ENCODE data around the gene C9orf50.
A peak's percentile ranks its signal among the peaks of the same experiment; 100 is the strongest.

The C9orf50 gene

GRCh38 chr9:129571298-129572051 lies 49.4 kb downstream of the C9orf50 start:
- peaks cover 14 to 42% (median 36%) of the 10 kb centered on the region in 10 experiments for H3K4me1 ChIP-seq
- H3K27me3 ChIP-seq: peaks cover 21 to 41% (median 39%) of the 10 kb centered on the region in 11 experiments
- TF ChIP-seq Cebpa-rat (IDR thresholded peaks at IDR 0.05): no peak
- H3K9ac ChIP-seq: peak overlapping the region in 6 of 11 experiments; percentile 5 to 34 (median 22); a peak in 6 of 22 replicates
- H3K4me3 ChIP-seq: no peak overlapping the region
- peaks cover 0 to 7% (median 0%) of the 10 kb centered on the region in 11 experiments; a peak in 4 of 22 replicates for H3K9me3 ChIP-seq (replicated peaks in 1 of 11)
- no peaks in the 10 kb centered on the region; a peak in 1 of 22 replicates for H4K20me1 ChIP-seq
- H3K27ac ChIP-seq: peak overlapping the region in 9 of 11 experiments; percentile 16 to 67 (median 51); a peak in 15 of 22 replicates
- no peaks in the 10 kb centered on the region for H3K36me3 ChIP-seq
- H3K4me2 ChIP-seq: peak overlapping the region in 9 of 11 experiments; percentile 39 to 87 (median 76); a peak in 15 of 22 replicates

- Histone ChIP-seq H3K4me2 (peak overlapping the region; percentile 38 to 87 (median 69); a peak in 21 of 22 replicates), H4K20me1 (no peaks in the 10 kb centered on the region; a peak in 1 of 22 replicates), H3K27ac (peak overlapping the region in 9 of 11 experiments; percentile 16 to 67 (median 51); a peak in 16 of 22 replicates), H3K9me3 (replicated peaks in 1 of 11) (peaks cover 0 to 7% (median 0%) of the 10 kb centered on the region in 11 experiments; a peak in 4 of 22 replicates), H3K4me1 (peaks cover 14 to 42% (median 36%) of the 10 kb centered on the region in 10 experiments), H3K36me3 (no peaks in the 10 kb centered on the region), H3K4me3 (no peak overlapping the region), H3K27me3 (peaks cover 23 to 45% (median 43%) of the 10 kb centered on the region in 11 experiments), H3K9ac (peak overlapping the region in 6 of 11 experiments; percentile 5 to 34 (median 22); a peak in 8 of 22 replicates)
- no peak for TF ChIP-seq Cebpa-rat (IDR thresholded peaks at IDR 0.05)
Observed at GRCh38 chr9:129570450-129571297, 50.2 kb downstream of the C9orf50 start.

- Histone ChIP-seq H3K27ac (peak overlapping the region in 8 of 11 experiments; percentile 16 to 67 (median 52); a peak in 9 of 22 replicates), H3K9me3 (replicated peaks in 1 of 11) (peaks cover 0 to 7% (median 0%) of the 10 kb centered on the region in 11 experiments; a peak in 4 of 22 replicates), H3K4me2 (peak overlapping the region; percentile 38 to 87 (median 69)), H3K9ac (no peak overlapping the region; a peak in 1 of 22 replicates), H3K4me1 (peaks cover 14 to 42% (median 36%) of the 10 kb centered on the region in 10 experiments), H3K27me3 (peaks cover 23 to 45% (median 43%) of the 10 kb centered on the region in 11 experiments), H4K20me1 (no peaks in the 10 kb centered on the region; a peak in 1 of 22 replicates), H3K4me3 (peak overlapping the region in 3 of 10 experiments; percentile 34 to 66 (median 40); a peak in 5 of 20 replicates), H3K36me3 (no peaks in the 10 kb centered on the region)
- no peak for TF ChIP-seq Cebpa-rat (IDR thresholded peaks at IDR 0.05)
Observed at GRCh38 chr9:129569502-129570449, 51.1 kb downstream of the C9orf50 start.

DNA sequence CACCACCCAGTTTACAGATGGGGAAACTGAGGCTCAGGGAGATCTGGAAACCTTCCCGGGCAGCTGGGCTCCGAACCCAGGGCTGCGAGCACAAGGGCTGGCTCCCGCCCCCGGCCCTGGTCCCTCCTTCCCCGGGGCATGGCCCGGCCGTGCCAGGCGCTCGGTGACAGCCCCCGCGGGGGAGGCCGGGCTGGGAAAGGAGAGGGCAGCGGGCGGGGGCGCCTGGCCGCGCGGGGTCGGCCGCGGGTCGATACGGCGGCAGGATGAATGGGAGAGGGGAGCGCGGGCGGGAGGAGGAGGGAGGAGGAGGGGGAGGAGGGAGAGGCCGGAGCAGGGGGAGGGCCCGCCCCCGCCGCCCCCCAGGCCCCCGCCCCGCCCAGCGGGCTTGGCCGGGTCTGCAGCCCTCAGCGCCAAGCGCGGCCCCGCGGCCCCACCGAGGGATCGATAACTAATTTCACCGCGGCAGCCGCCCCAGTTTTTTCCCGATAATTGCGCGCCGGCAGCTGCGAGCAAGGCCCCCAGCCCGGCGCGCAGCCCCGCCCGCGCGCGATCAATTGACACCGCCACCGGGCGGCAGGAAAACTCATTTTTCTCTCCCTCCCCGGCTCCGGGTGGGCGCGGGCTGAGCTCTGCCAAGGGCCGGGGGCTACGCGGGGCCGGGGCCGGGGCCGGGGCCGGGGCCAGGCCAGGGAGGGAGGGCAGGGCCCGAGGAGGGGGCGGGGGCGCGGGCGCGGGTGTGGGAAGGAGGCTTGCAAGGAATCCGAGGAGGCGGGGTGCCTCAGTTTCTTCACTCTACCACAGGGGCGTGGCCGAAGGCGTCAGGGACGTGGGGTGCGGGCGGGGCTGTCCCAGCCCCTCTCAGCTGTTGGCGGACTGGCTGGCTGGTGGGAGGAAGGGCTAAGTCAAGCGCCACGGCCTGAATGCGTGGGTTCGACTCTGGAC lies 52.1 kb downstream of the C9orf50 start:
- peak overlapping the region; percentile 69 to 96 (median 84) for H3K4me2 ChIP-seq
- no peak for TF ChIP-seq Cebpa-rat (IDR thresholded peaks at IDR 0.05)
- H3K27me3 ChIP-seq: peaks cover 23 to 45% (median 43%) of the 10 kb centered on the region in 11 experiments
- H3K36me3 ChIP-seq: no peaks in the 10 kb centered on the region
- H3K27ac ChIP-seq: no peak overlapping the region
- H4K20me1 ChIP-seq: no peaks in the 10 kb centered on the region; a peak in 1 of 22 replicates
- H3K9ac ChIP-seq: peak overlapping the region in 7 of 11 experiments; percentile 18 to 47 (median 32); a peak in 5 of 22 replicates
- peaks cover 14 to 42% (median 36%) of the 10 kb centered on the region in 10 experiments for H3K4me1 ChIP-seq
- peaks cover 0 to 3% (median 0%) of the 10 kb centered on the region in 11 experiments; a peak in 3 of 22 replicates for H3K9me3 ChIP-seq (replicated peaks in 1 of 11)
- peak overlapping the region; percentile 36 to 66 (median 50); a peak in 18 of 20 replicates for H3K4me3 ChIP-seq

DNA sequence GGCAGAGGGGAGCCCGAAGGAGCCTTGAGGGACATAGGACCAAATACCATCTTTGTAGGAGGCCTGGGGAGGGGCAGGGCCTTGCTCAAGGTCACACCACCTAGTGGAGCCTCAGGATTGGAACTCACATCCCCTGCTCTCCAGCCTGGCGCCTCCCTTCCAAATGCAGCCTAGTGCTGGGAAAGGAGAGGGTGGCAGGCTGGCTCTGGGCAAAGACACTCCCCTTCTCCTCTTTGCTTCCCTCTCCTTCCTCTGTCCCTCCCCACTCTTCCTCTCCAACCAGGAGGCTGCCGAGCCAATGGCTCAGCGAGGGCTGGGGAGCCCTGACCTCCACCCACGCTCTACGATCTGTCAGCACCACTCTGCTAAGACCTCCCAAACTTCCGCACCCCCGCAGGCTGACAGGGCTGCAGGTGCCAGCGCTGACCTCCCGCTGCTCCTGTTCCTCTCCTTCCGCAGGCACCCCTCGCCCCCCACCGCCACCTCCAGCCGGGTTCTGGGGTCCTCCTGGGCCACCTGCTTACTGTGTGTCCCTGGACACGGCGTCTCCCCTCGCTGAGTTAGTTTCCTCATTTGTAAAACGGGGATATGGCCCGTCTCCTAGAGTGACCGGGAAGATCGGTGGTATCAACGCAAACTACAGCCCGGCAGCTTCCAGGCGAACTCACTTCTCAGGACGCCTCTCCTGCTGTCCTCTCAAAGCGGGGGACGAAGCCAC lies 52.9 kb downstream of the C9orf50 start:
- Histone ChIP-seq H3K27me3 (peaks cover 23 to 45% (median 43%) of the 10 kb centered on the region in 11 experiments), H3K4me1 (peaks cover 17 to 42% (median 37%) of the 10 kb centered on the region in 10 experiments), H4K20me1 (no peaks in the 10 kb centered on the region; a peak in 1 of 22 replicates), H3K9me3 (replicated peaks in 1 of 11) (no peaks in the 10 kb centered on the region), H3K9ac (peak overlapping the region in 8 of 11 experiments; percentile 18 to 53 (median 33); a peak in 7 of 22 replicates), H3K4me2 (peak overlapping the region; percentile 69 to 96 (median 84)), H3K4me3 (peak overlapping the region; percentile 36 to 66 (median 50); a peak in 18 of 20 replicates), H3K36me3 (no peaks in the 10 kb centered on the region), H3K27ac (no peak overlapping the region)
- TF ChIP-seq Cebpa-rat (IDR thresholded peaks at IDR 0.05): no peak

GRCh38 chr9:129567329-129567728 lies 53.6 kb downstream of the C9orf50 start:
- H3K36me3 ChIP-seq: no peaks in the 10 kb centered on the region
- H3K9me3 ChIP-seq (replicated peaks in 1 of 11): no peaks in the 10 kb centered on the region
- H3K9ac ChIP-seq: peak overlapping the region in 2 of 11 experiments; percentile 18 to 53; a peak in 3 of 22 replicates
- no peaks in the 10 kb centered on the region; a peak in 1 of 22 replicates for H4K20me1 ChIP-seq
- peaks cover 23 to 45% (median 43%) of the 10 kb centered on the region in 11 experiments for H3K27me3 ChIP-seq
- peaks cover 23 to 48% (median 42%) of the 10 kb centered on the region in 10 experiments for H3K4me1 ChIP-seq
- TF ChIP-seq Cebpa-rat (IDR thresholded peaks at IDR 0.05): no peak
- H3K4me3 ChIP-seq: peak overlapping the region in 2 of 10 experiments; percentile 49 to 66; a peak in 1 of 20 replicates
- peak overlapping the region in 10 of 11 experiments; percentile 73 to 96 (median 84); a peak in 16 of 22 replicates for H3K4me2 ChIP-seq
- H3K27ac ChIP-seq: no peak overlapping the region

All from BLaER1 treated with 17β-estradiol and CSF1 and Interleukin-3, amounts not matched to agents 10 nM and 100 nM (cell line).